ENCODE measurements around the gene IRF4. TPM values are rescaled to one million over a fixed set of nuclear protein-coding genes. Genes with fewer than 3 reads are reported as not detected.
"Not testable (repeated sequence)": the region's sequence is repeated elsewhere in the genome, so short reads cannot be mapped to it uniquely, and the experiment has no call there.

Gene IRF4
- total RNA-seq, 1 donor from 2014 or later: 182 TPM

DNA sequence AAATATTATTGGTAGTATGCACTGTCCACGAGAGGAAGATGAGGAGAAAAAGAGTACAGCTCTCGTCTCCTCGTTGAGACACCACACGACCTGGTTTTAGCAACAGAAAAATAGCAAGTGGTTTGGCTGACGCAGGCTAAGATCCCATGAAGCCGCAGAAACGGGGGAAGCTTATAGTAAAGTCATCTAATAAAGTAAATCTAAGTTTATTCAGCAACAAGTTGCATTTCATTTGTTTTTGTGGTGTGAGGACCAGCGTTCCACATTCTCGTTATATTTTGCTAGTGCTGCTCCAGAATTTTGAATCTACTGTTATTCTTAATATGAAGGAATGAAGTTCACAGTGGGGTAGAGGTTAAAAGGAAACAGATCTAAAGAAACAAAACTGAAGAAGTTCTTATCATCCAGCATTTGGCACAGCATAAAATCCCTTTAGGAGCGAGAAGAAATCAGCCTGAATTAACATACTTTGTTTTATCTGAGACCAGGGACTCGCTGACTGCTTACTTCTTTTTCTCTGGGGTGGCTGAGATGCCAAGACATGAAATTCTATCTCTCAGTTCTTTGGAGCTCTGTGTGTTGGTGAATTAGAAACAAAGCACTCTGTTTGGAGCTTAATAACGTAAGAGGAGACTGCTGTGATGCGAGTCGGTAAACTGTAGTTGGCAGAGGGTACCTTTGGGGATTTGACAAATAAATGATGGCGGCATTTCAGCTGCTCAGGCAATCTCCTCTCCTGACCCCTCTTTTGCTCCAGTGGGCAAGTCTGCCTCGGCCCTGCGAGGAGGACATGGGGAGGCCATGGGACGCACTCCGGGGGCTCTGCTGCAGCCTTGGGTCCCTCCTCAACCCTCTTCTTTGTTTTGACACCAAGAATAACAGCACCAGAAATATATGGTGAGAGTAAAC is 24.9 kb upstream of the IRF4 start:
- intact Hi-C loops (cut with micrococcal nuclease): no loop called here

DNA sequence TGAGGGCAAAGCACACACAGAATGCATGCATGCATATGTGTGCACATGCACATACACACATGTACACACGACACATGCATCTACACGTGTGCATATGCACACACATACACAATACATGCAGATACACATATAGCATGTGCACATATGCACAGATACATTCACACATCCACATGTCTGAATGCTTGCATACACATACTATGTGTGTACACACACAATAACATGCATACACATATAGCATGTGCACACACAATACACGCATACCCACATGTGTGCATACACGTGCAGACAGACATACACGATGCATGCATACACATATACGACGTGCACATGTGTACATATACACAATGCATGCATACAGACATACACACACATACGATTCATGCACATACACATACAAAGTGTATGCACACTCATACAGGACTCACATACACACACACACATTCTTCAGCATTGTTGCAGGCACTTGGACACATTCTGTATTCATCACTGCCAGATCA is 24.2 kb upstream of the IRF4 start:
- intact Hi-C loops (cut with micrococcal nuclease): no loop called here

DNA sequence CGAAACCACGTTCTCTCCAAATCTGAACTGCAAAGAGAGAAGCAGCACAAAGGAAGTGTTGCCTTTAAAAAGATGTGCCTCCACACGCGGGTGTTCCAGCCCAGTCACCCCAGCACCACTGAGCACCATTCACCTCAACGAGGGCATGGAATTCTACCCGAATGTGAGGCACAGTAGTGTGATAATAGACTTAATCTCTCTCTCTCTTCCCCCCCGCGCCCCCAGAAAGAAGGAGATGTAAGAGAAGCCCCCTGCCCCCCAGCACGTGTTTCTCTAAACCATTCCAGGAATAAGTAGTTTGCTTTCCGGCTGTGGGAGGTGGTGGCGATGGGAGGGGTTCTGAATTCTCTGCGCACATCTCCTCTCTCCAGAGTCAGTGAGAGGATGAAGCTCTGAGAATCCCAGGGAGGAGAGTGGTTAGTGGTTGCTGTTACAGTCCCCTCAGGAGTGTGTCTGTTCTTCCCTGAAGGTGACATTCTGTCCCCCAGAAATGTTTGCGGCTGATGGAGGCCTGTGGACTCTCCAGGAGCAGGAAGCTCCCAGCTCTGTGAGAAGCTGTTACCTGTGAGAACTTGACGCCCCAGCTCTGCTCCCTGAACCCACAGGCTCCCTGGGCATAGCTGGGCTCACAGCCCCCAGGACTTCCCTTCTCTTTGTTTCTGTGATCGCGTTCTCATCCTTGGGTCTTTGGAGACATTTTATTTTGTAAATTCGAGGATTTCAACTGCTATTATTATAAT is 23.5 kb upstream of the IRF4 start:
- intact Hi-C loops (cut with micrococcal nuclease): no loop called here

DNA sequence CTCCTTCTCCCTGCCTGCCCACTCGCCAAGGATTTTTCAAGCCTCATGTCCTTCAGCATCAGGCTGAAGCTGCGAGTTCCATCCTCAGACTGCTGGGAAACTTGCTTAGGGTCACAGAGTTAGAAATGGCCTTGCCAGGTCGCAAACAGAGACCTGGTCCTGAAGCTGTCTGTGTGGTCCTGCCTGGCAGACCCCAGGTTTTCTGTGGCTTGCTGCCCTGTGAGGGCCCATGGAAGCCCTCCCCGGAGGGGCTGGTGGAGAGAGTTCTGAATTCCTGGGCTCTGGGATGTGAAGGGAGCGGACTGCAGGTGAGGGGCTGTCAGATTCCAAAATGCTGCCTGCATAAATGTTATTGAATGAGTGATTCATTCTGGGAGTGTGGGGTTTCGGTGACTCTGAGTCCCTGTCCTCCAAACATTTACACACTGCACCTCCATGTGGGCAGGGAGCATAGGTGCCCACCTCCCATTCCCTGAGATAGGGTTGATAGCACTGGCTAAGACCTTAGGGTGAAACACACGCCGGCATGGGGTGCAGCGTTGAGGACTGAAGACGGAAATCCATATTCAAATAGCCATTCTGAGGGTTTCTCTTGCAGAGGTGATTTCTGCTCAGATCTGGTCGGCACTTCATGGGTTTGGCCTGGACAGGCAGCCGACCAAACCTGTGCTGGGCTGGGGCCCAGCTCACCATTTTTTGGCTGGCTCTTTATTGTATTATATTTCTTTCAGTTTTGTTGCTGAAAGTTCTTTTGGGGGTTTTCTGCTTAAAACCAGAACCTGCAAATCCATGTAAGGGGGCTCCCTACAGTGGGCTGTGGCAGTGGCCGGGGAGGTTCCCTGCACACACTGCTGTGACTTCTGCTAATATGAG is 21.8 kb upstream of the IRF4 start:
- intact Hi-C loops (cut with micrococcal nuclease): no loop called here

DNA sequence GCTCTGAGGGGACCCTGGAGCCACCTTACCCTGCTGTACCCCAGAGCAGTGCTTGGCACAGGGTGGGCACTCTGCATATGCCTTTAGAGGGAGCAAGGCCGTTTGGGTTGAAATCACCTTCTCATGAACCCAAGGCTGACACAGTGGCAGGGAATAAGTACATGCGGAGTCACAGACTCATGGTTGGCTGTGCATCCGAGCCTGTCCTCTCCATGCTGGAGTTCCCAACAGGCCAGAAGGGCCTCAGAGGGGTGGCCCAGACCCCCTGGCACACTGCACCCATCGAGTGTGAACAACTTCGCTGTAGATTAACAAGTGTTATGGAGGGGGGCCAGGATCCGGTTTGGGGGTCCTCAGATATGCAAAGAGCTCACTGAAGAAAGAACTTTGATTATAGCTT is 21.0 kb upstream of the IRF4 start:
- intact Hi-C loops (cut with micrococcal nuclease): no loop called here

DNA sequence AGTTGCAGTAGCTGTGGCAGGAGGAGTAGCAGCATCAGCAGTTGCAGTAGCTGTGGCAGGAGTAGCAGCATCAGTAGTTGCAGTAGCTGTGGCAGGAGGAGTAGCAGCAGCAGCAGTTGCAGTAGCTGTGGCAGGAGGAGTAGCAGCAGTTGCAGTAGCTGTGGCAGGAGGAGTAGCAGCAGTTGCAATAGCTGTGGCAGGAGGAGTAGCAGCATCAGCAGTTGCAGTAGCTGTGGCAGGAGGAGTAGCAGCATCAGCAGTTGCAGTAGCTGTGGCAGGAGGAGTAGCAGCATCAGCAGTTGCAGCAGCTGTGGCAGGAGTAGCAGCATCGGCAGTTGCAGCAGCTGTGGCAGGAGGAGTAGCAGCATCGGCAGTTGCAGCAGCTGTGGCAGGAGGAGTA is 19.7 kb upstream of the IRF4 start:
- intact Hi-C loops (cut with micrococcal nuclease): not testable (repeated sequence)

DNA sequence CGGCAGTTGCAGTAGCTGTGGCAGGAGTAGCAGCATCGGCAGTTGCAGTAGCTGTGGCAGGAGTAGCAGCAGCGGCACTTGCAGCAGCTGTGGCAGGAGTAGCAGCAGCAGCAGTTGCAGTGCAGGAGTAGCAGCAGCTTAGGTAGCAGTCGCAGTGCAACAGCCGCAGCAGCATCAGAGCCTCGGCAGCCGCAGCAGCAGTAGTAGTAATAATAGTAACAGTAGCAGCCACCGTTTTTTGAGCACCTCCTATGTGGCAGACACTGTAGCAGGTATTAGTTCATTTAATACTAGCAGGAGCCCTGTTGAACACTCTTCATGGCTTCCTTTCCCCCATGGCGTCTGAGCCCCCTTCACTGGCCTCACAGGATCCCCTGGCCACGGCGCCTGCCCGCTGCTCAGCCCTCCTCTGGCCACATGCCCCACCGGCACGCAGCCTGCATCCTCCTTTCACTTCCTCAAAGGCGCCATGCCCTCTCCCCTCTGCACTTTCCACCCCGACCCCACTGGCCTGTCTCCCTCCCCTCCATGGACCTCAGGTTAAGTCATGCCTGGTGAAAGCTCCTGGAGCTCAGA is 19.1 kb upstream of the IRF4 start:
- intact Hi-C loops (cut with micrococcal nuclease): no loop called here

DNA sequence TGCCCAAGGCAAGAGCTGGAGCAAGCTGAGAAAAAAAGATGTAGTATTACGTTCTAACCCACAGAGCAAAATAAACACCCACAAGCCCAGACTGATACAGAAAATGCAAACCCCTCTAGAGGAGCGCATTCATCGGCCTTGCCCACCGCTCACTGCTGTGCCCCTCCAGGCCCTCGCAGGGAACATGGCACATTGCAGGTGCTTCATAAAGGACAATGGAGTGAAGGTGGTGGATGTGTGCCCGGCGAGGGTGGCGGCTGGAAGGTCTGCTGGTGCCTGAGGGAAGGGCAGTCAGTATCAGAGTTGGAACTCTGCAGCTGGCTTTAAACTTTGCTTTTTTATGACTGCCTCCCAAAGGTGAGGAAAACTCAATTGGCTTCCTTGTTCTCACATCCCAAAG is 18.5 kb upstream of the IRF4 start:
- intact Hi-C loops (cut with micrococcal nuclease): no loop called here

DNA sequence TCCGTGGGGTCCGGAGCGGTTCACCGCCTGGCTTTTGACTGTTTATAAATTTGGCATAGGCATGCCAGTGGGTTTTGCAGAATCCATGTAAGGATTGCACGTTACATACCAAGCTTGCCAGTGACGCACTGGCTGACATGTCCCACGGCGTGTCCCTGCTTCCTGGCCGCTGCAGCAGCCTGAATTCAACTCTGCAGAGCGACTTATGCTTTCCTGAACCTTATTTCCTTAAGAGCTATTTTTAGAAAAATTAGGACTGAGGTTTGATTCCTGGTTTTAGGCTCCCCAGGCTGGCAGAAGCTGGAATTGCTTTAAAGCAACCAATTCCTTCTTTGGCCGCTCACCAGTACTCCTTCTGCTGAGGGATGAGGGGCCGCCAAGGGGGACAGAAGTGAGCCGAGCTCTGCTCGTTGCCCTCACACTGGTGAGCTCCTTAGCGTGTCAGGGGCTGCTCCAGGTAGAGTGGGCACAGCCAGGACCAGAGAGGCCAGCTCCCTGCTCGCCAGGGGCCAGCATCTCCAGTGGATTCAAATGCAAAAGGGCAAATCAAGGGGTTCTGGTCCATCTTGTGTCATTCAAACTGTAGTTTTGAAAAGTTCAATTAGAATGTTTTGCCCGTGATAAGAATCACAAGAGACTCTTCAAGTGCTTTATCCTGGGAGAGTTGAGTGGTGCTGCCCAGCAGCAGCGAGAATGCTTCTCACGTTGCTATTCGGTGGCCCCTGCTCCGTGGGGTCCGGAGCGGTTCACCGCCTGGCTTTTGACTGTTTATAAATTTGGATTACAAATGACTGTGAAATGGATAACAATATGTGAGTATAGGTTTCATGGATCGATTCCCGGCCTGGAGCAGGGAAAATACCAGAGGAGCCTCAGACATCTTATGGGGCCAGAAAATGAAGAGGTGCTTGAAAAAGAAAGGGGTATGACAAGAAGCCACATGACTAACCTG is 17.5 kb upstream of the IRF4 start:
- intact Hi-C loops (cut with micrococcal nuclease): no loop called here

DNA sequence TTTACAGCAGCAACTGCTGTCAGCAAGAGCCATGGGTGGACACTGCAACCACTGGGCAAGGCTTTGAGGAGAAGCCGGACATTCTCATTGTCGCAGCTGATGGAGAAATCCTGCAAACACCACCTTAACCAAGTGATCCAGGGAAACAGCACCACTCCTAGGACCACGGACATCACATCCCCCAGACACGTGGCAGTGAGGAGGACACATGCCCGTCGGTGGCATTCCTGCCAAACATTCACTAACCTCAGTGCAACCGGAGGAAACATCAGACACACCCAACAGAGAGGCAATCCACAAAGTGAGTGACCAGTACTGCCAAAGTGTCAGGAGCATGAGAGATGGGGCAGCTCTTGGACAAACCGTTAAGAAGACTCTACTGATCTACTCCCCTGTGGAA is 16.6 kb upstream of the IRF4 start:
- intact Hi-C loops (cut with micrococcal nuclease): no loop called here

DNA sequence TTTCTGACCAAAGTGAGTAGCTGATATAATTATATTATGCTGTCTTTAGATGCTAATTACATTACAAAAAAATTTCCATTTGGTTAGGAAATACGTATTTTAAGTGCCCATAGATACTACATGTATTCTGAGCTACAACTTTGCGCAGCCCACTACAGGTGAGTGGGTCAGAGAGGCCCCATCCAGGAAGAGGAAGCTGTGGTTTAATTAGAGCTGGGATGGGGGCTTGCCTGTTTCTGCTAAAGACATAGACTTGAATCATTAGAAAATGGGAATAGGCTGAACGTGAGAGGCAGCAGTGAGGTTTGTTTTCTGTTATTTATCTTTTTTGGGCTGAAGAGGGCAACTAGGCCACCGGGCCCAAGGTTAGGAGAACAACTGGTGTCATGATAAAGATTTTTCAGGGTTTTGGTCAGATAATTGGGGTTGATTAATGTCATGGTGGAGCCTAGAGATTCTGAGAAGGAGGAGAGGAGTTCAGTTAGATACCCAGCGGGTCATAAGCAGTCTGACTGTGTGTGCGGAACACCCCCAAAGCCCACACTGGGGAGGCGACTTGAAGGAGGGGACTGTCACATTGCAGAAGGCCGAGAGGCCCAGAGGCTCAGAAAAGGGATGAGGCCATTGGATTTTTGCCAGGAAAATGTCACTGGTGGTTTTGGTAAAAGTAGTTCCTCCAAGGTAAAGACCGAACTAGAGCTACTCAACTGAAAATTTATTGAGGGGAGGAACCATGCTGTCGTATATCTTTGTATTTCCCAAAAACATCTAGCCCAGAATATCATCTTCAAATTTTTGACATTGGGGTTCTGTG is 14.5 kb upstream of the IRF4 start:
- intact Hi-C loops (cut with micrococcal nuclease): no loop called here

DNA sequence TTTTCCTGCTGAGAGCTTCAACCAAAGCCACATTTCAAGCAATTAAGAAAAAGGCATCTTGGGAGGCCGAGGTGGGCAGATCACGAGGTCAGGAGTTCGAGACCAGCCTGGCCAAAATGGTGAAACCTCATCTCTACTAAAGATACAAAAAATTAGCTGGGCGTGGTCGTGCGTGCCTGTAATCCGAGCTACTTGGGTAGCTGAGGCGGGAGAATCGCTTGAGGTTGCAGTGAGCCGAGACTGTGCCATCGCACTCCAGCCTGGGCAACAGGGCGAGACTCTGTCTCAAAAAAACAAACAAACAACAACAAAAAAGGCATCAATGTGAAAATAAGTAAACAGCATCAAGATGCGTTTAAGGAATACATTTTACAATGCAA is 13.9 kb upstream of the IRF4 start:
- intact Hi-C loops (cut with micrococcal nuclease): not testable (repeated sequence)

DNA sequence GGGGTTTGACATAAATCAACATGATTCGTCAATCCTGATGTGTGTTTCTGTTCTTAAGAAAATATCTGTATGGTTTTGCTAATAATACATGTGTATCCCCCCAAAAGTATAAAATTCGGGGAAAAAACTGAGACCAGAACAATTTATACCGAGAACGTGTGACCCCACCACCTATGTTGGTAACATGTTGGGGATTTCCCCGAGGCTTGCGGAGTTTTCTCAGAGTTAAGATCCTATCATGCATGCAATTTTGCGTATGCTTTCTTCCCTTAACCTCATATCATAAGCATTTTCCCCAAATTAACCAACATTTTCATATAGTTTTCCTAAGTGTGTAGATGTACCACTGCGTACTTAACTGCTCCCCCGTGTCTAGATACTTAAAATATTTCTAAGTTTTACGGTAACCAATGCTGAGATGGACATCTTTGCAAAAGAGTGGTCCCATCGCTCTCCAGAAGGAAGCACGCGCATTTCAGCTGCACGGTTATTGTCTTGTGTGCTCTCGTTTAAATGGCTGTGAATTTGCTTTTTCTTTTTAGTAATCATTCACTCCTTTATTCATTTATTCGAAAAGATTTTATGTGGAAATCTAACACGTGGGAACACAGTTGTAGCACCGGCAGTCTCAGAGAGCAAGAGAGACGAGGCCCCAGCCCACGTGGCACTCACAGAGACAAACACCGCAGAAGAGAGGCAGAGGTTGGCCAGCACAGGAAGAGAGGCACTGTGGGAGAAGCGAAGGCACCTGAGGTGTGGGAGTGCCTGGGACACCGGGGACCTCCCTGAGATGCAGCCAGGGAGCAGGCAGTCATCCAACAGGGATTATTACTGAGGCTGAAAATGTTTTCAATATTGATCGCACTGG is 13.2 kb upstream of the IRF4 start:
- intact Hi-C loops (cut with micrococcal nuclease): no loop called here

DNA sequence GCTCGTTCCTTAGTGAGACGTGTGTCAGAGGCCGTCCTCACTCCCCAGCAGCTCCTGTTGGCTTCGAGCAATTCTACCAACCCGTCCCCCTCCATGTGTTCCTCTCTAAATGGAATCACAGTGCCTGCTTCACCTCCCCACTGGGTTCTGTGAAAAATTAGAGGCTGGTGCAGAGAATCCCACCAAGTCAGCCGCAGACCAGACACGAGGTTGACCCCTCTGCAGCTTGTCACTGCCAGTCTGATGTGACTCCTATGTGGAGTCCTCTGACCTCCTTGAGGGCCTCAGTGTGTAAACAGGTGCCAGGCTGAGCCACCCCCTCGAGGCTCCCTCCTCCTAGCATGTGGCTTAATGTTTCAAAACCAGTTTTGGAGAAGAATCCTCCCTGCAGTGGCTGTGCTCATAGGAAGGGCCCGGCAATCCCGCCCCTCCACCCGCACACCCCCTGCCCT is 12.6 kb upstream of the IRF4 start:
- intact Hi-C loops (cut with micrococcal nuclease): no loop called here

DNA sequence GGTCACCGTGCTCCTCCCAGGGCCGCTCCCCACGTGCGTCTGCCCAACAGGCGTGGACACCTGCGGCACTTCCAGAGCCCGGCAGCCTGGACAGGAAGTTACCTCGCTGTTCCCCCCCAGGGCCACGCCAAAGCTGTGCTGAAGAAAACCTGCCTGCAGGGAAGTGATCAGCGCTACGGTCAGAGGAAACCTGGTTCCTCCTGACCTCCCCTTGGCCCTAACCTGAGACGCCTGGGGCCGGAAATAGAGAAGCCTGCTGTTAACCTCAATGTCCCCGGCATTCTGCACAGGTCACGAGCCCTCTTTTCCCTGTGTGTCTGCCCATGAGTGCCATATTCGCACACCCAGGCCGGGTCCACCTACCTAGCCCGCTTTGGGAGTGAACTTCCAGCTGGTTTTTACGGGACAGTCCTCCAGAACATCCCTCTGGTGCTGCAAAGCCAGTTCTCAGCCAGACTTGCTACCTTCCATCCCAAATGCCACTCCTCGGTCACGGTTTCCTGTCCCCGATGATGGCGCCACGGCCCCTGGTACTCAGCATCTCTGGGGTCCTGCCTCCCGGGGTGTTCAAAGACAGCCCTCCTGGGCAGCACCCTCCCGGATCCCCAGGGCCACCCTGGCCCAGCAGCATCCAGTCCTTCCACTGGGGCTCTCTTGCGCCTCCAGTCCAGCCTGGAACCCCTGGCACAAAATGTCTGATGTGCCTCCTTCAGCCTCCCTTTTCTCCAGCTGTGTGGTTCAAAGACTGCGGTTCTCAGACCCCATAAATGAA is 12.0 kb upstream of the IRF4 start:
- intact Hi-C loops (cut with micrococcal nuclease): no loop called here

DNA sequence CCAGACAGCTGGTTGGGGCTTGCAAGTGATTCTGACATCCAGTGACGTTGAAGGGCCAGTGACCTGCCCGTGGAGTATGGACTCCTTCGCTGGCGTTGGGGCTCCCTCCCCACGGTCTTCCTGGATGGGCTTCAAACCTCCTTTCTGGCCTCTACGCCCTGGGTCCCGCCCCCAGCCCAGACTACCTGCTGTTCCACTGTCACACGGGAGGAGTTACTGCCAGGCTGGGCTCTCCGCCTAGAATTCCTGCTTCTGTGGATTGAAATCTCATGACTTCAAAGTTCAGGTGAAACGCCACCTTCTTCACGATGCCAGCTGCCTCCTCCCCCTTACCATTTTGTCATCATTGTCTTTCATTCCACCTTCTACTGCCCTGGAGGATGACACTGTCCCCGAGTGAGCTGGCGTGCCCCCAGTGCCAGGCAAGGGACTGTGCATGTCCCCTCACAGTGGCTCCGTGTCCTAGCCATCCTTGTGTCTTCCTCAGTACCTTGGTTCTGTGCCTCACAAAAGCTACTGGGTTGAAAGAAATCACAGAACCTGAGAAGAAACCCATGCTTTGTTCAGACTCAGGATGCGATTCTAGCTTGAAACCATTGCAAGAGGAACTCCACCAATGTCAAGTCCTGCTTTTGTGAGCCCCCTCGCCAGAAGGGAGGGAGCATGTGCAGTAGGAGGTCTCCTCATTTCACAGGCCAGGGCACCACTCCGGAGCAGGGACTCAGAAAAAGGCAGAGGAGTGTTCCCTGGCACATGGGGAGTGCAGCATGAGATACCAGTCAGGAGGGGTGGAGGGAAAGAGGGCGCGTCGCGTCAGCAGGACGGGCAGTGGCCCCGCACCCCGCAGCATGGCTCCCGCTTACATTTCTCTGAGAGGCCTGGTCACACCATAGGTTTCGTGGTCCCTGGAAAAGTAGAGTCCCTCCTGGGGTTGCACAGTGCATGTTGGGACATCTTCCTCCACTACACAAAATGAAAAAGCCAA is 11.0 kb upstream of the IRF4 start:
- intact Hi-C loops (cut with micrococcal nuclease): no loop called here
